Measurements from ENCODE around the gene PRR5. TPM values are rescaled to one million over a fixed set of nuclear protein-coding genes. Genes with fewer than 3 reads are reported as not detected.
A peak's percentile ranks its signal among the peaks of the same experiment; 100 is the strongest.

The PRR5 gene
- polyA plus RNA-seq, 1 of the 3 experiments (the other 2 are of a cell fraction): 1.3 TPM

DNA sequence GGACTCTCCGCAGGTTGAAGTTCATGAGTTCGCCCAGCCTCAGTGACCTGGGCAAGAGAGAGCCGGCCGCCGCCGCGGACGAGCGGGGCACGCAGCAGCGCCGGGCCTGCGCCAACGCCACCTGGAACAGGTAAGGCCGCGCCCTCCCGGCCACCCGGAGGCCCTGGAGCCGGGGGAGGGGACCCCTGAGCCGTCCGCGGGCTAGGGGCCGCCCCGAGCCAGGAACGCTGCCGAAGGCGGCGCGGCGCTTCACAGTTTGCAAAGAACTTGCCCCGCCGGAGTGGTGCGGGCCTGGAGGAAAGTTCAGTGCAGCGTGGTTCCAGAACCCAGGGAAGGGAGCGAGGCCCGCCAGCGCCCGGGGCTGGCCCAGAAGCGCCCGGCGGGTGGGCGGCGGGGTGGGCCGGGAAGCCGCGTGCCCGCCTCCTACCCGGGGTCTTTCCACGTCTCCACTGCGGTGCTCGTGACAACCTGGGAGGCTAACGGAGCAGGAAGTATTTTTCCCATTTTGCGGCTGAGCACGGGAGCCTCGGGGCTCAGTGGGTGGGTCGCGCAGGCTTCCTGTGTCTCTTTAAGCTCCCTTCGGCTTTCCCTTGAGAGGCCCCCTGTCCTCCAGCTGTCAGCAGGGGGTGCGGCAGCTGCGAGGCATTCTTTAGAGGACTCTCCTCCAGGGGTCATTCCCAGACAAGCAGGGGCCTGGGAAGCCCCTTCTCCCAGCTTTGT, 635 bp downstream of the PRR5 start:
- H3K27ac ChIP-seq (ENCODE audit: low read depth in 2 of 2, low read length in 1 of 2): no peak overlapping the region
- POLR2A ChIA-PET: no interaction called here
- no peak overlapping the region for H3K9ac ChIP-seq

GRCh38 chr22:44703255-44703870, 1.4 kb downstream of the PRR5 start:
- Histone ChIP-seq H3K79me2 (ENCODE audit: insufficient read depth) (no peaks in the 10 kb centered on the region), H3K36me3 (replicated peaks in 1 of 2; ENCODE audit: control insufficient read depth in 1 of 2, insufficient read depth in 2 of 2, low read length in 1 of 2) (no peaks in the 10 kb centered on the region), H2AFZ (ENCODE audit: low read depth) (no peak overlapping the region), H4K20me1 (ENCODE audit: insufficient read depth) (no peaks in the 10 kb centered on the region), H3K27ac (ENCODE audit: low read depth in 2 of 2, low read length in 1 of 2) (no peak overlapping the region), H3K27me3 (ENCODE audit: insufficient read depth) (peaks cover 14% of the 10 kb centered on the region; the same call in 1 of the 2 replicates), H3K9me3 (no peaks in the 10 kb centered on the region), H3K4me2 (peak overlapping the region; percentile 78; the same call in 1 of the 2 replicates), H3K9ac (no peak overlapping the region), H3F3A (replicated peaks; ENCODE audit: insufficient read depth) (no peaks in the 10 kb centered on the region), H3K9me2 (no peaks in the 10 kb centered on the region), H3K4me1 (ENCODE audit: control insufficient read depth in 1 of 2, insufficient read depth in 2 of 2, low read depth in 1 of 2, low read length in 1 of 2) (peaks cover 0 to 5% of the 10 kb centered on the region in 2 experiments; a peak in 1 of 4 replicates), H3K4me3 (ENCODE audit: low read depth in 2 of 2, low read length in 1 of 2) (0 out of 4 replicates have a peak overlapping the region, but pooled peaks of 1 of the 2 experiments have one; percentile 57)
- WGBS (ENCODE audit: low lambda C conversion rate): 75% methylated on average over 21 of the region's 23 CpGs
- TF ChIP-seq, protein P1, sequence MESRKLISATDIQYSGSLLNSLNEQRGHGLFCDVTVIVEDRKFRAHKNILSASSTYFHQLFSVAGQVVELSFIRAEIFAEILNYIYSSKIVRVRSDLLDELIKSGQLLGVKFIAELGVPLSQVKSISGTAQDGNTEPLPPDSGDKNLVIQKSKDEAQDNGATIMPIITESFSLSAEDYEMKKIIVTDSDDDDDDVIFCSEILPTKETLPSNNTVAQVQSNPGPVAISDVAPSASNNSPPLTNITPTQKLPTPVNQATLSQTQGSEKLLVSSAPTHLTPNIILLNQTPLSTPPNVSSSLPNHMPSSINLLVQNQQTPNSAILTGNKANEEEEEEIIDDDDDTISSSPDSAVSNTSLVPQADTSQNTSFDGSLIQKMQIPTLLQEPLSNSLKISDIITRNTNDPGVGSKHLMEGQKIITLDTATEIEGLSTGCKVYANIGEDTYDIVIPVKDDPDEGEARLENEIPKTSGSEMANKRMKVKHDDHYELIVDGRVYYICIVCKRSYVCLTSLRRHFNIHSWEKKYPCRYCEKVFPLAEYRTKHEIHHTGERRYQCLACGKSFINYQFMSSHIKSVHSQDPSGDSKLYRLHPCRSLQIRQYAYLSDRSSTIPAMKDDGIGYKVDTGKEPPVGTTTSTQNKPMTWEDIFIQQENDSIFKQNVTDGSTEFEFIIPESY (IDR thresholded peaks at IDR 0.05; ENCODE audit: borderline replicate concordance, low read depth): no peak
- TF ChIP-seq RCOR1 (IDR thresholded peaks at IDR 0.05; ENCODE audit: low read length) (no peak), SMC3 (IDR thresholded peaks at IDR 0.05; ENCODE audit: low read depth, low read length) (no peak), MEF2A (IDR thresholded peaks at IDR 0.05; ENCODE audit: borderline replicate concordance, low read depth) (no peak), MXI1 (IDR thresholded peaks at IDR 0.05; ENCODE audit: low read depth, low read length) (no peak), FOXM1 (IDR thresholded peaks at IDR 0.05; ENCODE audit: low read depth) (no peak), CTCF (IDR thresholded peaks at IDR 0.05) (no peak), RXRA (IDR thresholded peaks at IDR 0.05; ENCODE audit: borderline replicate concordance, low read depth) (no peak), GATA2 (CRISPR knock-in tag; IDR thresholded peaks at IDR 0.05) (no peak), YY1 (IDR thresholded peaks at IDR 0.05; ENCODE audit: low read depth) (no peak), MAX (IDR thresholded peaks at IDR 0.05; ENCODE audit: low read depth) (no peak)
- TF ChIP-seq, protein P2, sequence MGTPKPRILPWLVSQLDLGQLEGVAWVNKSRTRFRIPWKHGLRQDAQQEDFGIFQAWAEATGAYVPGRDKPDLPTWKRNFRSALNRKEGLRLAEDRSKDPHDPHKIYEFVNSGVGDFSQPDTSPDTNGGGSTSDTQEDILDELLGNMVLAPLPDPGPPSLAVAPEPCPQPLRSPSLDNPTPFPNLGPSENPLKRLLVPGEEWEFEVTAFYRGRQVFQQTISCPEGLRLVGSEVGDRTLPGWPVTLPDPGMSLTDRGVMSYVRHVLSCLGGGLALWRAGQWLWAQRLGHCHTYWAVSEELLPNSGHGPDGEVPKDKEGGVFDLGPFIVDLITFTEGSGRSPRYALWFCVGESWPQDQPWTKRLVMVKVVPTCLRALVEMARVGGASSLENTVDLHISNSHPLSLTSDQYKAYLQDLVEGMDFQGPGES (IDR thresholded peaks at IDR 0.05; ENCODE audit: low read depth, low read length): no peak
- ChIA-PET POLR2A (no interaction called here), CTCF (interaction anchor here (1.0 to 41.0 kb wide), 2 partner anchors 18 to 29 kb away, joined by 3 to 642 read pairs; no protein-coding TSS in a partner anchor)
- DNase-seq: no peak

More for the DNA sequence above, 635 bp downstream of the PRR5 start:
- no peaks in the 10 kb centered on the region for H3F3A ChIP-seq (replicated peaks; ENCODE audit: insufficient read depth)
- peak overlapping the region; percentile 78; the same call in 1 of the 2 replicates for H3K4me2 ChIP-seq
- DNase-seq: peak; percentile 59
- H3K27me3 ChIP-seq (ENCODE audit: insufficient read depth): peaks cover 14% of the 10 kb centered on the region; the same call in 1 of the 2 replicates
- H2AFZ ChIP-seq (ENCODE audit: low read depth): peak overlapping the region; percentile 46; the same call in 1 of the 2 replicates
- H3K36me3 ChIP-seq (replicated peaks in 1 of 2; ENCODE audit: control insufficient read depth in 1 of 2, insufficient read depth in 2 of 2, low read length in 1 of 2): no peaks in the 10 kb centered on the region
- H3K9me2 ChIP-seq: no peaks in the 10 kb centered on the region
- CTCF ChIA-PET: interaction anchor here (0.7 to 41.0 kb wide), 3 partner anchors 10 to 30 kb away, joined by 3 to 642 read pairs (median 3); no protein-coding TSS in a partner anchor
- TF ChIP-seq EZH2phosphoT487 (IDR thresholded peaks at IDR 0.05; ENCODE audit: borderline replicate concordance, low read depth): no peak
- H3K79me2 ChIP-seq (ENCODE audit: insufficient read depth): no peaks in the 10 kb centered on the region
- WGBS (ENCODE audit: low lambda C conversion rate): 2% methylated on average over 24 of the region's 60 CpGs
- no peaks in the 10 kb centered on the region for H4K20me1 ChIP-seq (ENCODE audit: insufficient read depth)
- H3K4me1 ChIP-seq (ENCODE audit: control insufficient read depth in 1 of 2, insufficient read depth in 2 of 2, low read depth in 1 of 2, low read length in 1 of 2): peaks cover 0 to 5% of the 10 kb centered on the region in 2 experiments; a peak in 1 of 4 replicates
- H3K4me3 ChIP-seq (ENCODE audit: low read depth in 2 of 2, low read length in 1 of 2): peak overlapping the region; percentile 53 to 57
- H3K9me3 ChIP-seq: no peaks in the 10 kb centered on the region
